ENCODE measurements around the gene KIR3DL2.

KIR3DL2 gene

DNA sequence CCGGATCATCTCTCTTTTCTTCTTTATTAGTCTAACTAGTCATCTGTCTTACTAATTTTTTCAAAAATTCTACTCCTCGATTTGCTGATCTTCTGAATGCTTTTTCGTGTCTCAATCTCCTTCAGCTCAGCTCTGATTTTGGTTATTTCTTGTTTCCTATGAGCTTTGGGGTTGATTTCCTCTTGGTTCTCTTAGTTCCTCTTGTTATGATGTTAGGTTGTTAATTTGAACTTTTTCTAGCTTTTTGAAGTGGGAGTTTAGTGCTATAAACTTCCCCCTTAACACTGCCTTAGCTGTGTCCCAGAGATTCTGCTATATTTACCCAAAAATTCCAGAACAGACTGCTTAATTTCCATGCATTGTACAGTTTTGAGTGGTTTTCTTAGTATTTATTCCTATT is 27.2 kb downstream of the KIR3DL2 start:
- H3K9me2 ChIP-seq (ENCODE audit: low read depth, low read length), result no peaks in the 10 kb centered on the region
- H3K79me2 ChIP-seq (ENCODE audit: insufficient read depth, low read length), result no peaks in the 10 kb centered on the region
- H2AFZ ChIP-seq (ENCODE audit: low read length), result no peak overlapping the region
- TF ChIP-seq EZH2 (IDR thresholded peaks at IDR 0.05; ENCODE audit: borderline replicate concordance, low read length) (no peak), CTCF (IDR thresholded peaks at IDR 0.05; ENCODE audit: low read length) (no peak)
- no peaks in the 10 kb centered on the region for H3K4me1 ChIP-seq (ENCODE audit: insufficient read depth, low read length, severe bottlenecking)
- H3F3A ChIP-seq (ENCODE audit: insufficient read depth, low read length), result no peaks in the 10 kb centered on the region
- H3K36me3 ChIP-seq (ENCODE audit: insufficient read depth, low read length), result no peaks in the 10 kb centered on the region
- H3K4me2 ChIP-seq (ENCODE audit: low read length), result no peak overlapping the region
- H3K4me3 ChIP-seq (ENCODE audit: low read depth, low read length, poor library complexity, severe bottlenecking), result no peak overlapping the region
- no peak overlapping the region for H3K9ac ChIP-seq (ENCODE audit: low read length)
- H3K27ac ChIP-seq (ENCODE audit: low read depth, low read length, poor library complexity, severe bottlenecking), result no peak overlapping the region
- no peaks in the 10 kb centered on the region for H3K9me3 ChIP-seq (ENCODE audit: low read length)
- H4K20me1 ChIP-seq (ENCODE audit: insufficient read depth, low read length), result no peaks in the 10 kb centered on the region
- H3K27me3 ChIP-seq (ENCODE audit: insufficient read depth, low read length), result no peaks in the 10 kb centered on the region

- Histone ChIP-seq H3K4me1 (ENCODE audit: insufficient read depth, low read length, severe bottlenecking) (peaks cover 6% of the 10 kb centered on the region), H3K9me3 (ENCODE audit: low read length) (no peaks in the 10 kb centered on the region), H3K27ac (ENCODE audit: low read depth, low read length, poor library complexity, severe bottlenecking) (no peak overlapping the region), H4K20me1 (ENCODE audit: insufficient read depth, low read length) (no peaks in the 10 kb centered on the region), H3F3A (ENCODE audit: insufficient read depth, low read length) (no peaks in the 10 kb centered on the region), H3K79me2 (ENCODE audit: insufficient read depth, low read length) (no peaks in the 10 kb centered on the region), H3K9me2 (ENCODE audit: low read depth, low read length) (no peaks in the 10 kb centered on the region), H3K27me3 (ENCODE audit: insufficient read depth, low read length) (no peaks in the 10 kb centered on the region), H3K4me2 (ENCODE audit: low read length) (no peak overlapping the region), H3K9ac (ENCODE audit: low read length) (no peak overlapping the region), H3K4me3 (ENCODE audit: low read depth, low read length, poor library complexity, severe bottlenecking) (no peak overlapping the region), H2AFZ (ENCODE audit: low read length) (no peak overlapping the region), H3K36me3 (ENCODE audit: insufficient read depth, low read length) (no peaks in the 10 kb centered on the region)
- TF ChIP-seq EZH2 (IDR thresholded peaks at IDR 0.05; ENCODE audit: borderline replicate concordance, low read length), result no peak
- TF ChIP-seq CTCF (IDR thresholded peaks at IDR 0.05; ENCODE audit: low read length), result no peak
Measured at GRCh38 chr19:54881884-54882283, 31.6 kb downstream of the KIR3DL2 start.

- H3K9ac ChIP-seq (ENCODE audit: low read length), result no peak overlapping the region
- H3K4me2 ChIP-seq (ENCODE audit: low read length), result no peak overlapping the region; the same call in 1 of the 2 replicates
- no peak overlapping the region for H3K4me3 ChIP-seq (ENCODE audit: low read depth, low read length, poor library complexity, severe bottlenecking)
- H4K20me1 ChIP-seq (ENCODE audit: insufficient read depth, low read length), result no peaks in the 10 kb centered on the region
- H3K27me3 ChIP-seq (ENCODE audit: insufficient read depth, low read length), result no peaks in the 10 kb centered on the region
- no peaks in the 10 kb centered on the region for H3K9me3 ChIP-seq (ENCODE audit: low read length)
- no peaks in the 10 kb centered on the region for H3K36me3 ChIP-seq (ENCODE audit: insufficient read depth, low read length)
- H3K79me2 ChIP-seq (ENCODE audit: insufficient read depth, low read length), result no peaks in the 10 kb centered on the region
- H3F3A ChIP-seq (ENCODE audit: insufficient read depth, low read length), result no peaks in the 10 kb centered on the region
- no peak overlapping the region for H3K27ac ChIP-seq (ENCODE audit: low read depth, low read length, poor library complexity, severe bottlenecking)
- H3K9me2 ChIP-seq (ENCODE audit: low read depth, low read length), result no peaks in the 10 kb centered on the region
- TF ChIP-seq CTCF (IDR thresholded peaks at IDR 0.05; ENCODE audit: low read length) (peak; percentile 52), EZH2 (IDR thresholded peaks at IDR 0.05; ENCODE audit: borderline replicate concordance, low read length) (no peak)
- peaks cover 6% of the 10 kb centered on the region for H3K4me1 ChIP-seq (ENCODE audit: insufficient read depth, low read length, severe bottlenecking)
- H2AFZ ChIP-seq (ENCODE audit: low read length), result 0 out of 2 replicates have a peak overlapping the region, but pooled peaks have one; percentile 50
Measured at GRCh38 chr19:54882758-54883157, 32.5 kb downstream of the KIR3DL2 start.

All from OCI-LY1 (cell line).